Gastroesophageal sphincter (tissue), 2 donors: ENCODE measurements around the gene GXYLT2.

ENCODE experiments used
- POLR2A ChIP-seq, 2 donors: fragments of 450-650 bp; IDR thresholded peaks; one replicate each; pipeline ENCODE4 v1.6.1; 2017; ENCODE audit warnings: antibody characterized with exemption in 2 of 2, mild to moderate bottlenecking in 2 of 2, moderate library complexity in 1 of 2
- POLR2AphosphoS5 ChIP-seq: sonication (generic); formaldehyde crosslinking; IDR thresholded peaks from one replicate; pipeline ENCODE4 v1.6.1; 2017; ENCODE audit warnings: antibody characterized with exemption

- no peak for TF ChIP-seq POLR2AphosphoS5
- no peak for TF ChIP-seq POLR2A (IDR thresholded peaks at IDR 0.05)
Measured at GRCh38 chr3:72896996-72897757, 9.3 kb downstream of the GXYLT2 start.
